MM.1S (cell line): ENCODE measurements around the gene MTHFD1L.

Experiments
- EZH2 ChIP-seq: fragments of 300-600 bp; sonication (generic); optimal IDR thresholded peaks from 2 replicates; pipeline ENCODE3; 2017; ENCODE audit warnings: low read depth, mild to moderate bottlenecking, antibody characterized with exemption, low read length, mixed read lengths
- EZH2phosphoT487 ChIP-seq: fragments of 300-600 bp; sonication (generic); IDR thresholded peaks from 2 replicates; pipeline ENCODE4 v1.6.1; 2018; ENCODE audit warnings: antibody characterized with exemption, low read length
- TF ChIP-seq, protein P1 (sequence below): fragments of 300-600 bp; sonication (generic); IDR thresholded peaks from 2 replicates; pipeline ENCODE4 v1.5.1; 2016; ENCODE audit warnings: antibody characterized with exemption, low read length, mixed read lengths

DNA sequence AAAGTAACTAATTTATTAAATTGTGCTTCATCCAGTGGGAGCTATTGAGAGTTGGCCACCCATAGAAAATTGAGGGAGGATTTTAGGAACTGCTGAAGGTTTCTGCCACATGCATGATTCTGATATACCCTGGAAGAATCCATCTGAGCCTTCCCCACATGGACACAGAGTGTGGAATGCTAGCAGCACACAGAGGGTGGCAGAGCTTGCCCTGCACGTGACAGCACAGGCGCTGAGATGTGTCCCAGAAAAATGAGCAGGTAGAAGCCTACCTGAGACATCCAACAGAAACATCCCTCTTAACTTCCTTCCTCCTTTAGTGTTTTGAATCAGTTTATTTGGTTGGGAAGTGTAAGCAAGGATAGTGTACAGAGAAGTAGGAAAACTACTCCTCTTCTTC, 96.9 kb downstream of the MTHFD1L start:
- TF ChIP-seq, protein P1, sequence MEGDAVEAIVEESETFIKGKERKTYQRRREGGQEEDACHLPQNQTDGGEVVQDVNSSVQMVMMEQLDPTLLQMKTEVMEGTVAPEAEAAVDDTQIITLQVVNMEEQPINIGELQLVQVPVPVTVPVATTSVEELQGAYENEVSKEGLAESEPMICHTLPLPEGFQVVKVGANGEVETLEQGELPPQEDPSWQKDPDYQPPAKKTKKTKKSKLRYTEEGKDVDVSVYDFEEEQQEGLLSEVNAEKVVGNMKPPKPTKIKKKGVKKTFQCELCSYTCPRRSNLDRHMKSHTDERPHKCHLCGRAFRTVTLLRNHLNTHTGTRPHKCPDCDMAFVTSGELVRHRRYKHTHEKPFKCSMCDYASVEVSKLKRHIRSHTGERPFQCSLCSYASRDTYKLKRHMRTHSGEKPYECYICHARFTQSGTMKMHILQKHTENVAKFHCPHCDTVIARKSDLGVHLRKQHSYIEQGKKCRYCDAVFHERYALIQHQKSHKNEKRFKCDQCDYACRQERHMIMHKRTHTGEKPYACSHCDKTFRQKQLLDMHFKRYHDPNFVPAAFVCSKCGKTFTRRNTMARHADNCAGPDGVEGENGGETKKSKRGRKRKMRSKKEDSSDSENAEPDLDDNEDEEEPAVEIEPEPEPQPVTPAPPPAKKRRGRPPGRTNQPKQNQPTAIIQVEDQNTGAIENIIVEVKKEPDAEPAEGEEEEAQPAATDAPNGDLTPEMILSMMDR: no peak
- TF ChIP-seq EZH2 (no peak), EZH2phosphoT487 (no peak)
